ENCODE data around the gene PDSS2.

PDSS2 gene

DNA sequence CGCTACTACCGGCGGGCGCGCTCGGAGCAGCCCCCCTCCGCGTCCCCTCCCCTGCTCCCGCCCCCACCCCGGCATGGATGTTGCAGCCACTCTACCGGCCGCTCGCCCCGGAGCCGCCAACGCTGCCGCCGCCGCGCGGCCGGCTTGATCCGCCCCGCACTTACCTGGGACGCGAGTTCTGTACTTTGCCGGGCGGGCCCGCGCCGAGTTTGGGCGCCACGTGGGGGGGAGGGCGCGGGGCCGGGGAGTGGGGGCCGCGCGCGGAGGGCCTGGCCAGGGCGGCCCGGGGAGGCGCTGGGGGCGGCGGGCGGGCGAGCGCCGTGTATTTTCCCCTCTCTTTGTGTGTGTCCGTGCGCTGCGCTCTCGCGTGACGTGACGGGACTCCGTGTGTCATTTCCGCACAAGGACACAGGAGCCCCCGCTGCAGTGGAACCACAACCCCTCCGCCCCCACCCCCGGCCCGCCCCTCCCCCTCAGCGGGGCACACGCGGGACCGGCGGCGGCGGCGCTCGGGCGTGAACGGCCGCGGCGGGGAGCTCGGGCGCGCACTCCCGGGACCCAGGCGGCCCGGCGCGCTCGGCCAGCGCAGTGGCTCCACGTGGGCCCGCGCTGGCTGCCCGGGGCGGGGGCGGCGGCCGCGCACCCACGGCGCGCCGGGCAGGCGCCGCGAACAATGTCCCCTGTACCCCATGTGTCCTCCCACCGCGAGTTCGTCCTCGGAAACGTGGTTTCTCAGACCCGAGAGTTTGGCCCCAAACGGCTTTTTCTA, 344.3 kb downstream of the PDSS2 start, which contains the start of gene BEND3:
BEND3 (minus strand) TSS at position 590 of the 769 bp plus-strand sequence. CDS start 16,230 bp downstream, outside the sequence.
- TF ChIP-seq, protein P1, sequence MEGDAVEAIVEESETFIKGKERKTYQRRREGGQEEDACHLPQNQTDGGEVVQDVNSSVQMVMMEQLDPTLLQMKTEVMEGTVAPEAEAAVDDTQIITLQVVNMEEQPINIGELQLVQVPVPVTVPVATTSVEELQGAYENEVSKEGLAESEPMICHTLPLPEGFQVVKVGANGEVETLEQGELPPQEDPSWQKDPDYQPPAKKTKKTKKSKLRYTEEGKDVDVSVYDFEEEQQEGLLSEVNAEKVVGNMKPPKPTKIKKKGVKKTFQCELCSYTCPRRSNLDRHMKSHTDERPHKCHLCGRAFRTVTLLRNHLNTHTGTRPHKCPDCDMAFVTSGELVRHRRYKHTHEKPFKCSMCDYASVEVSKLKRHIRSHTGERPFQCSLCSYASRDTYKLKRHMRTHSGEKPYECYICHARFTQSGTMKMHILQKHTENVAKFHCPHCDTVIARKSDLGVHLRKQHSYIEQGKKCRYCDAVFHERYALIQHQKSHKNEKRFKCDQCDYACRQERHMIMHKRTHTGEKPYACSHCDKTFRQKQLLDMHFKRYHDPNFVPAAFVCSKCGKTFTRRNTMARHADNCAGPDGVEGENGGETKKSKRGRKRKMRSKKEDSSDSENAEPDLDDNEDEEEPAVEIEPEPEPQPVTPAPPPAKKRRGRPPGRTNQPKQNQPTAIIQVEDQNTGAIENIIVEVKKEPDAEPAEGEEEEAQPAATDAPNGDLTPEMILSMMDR (conservative IDR thresholded peaks at IDR 0.05): no peak
- H3K27ac ChIP-seq: peak within 1 kb of the TSS; percentile 94

DNA sequence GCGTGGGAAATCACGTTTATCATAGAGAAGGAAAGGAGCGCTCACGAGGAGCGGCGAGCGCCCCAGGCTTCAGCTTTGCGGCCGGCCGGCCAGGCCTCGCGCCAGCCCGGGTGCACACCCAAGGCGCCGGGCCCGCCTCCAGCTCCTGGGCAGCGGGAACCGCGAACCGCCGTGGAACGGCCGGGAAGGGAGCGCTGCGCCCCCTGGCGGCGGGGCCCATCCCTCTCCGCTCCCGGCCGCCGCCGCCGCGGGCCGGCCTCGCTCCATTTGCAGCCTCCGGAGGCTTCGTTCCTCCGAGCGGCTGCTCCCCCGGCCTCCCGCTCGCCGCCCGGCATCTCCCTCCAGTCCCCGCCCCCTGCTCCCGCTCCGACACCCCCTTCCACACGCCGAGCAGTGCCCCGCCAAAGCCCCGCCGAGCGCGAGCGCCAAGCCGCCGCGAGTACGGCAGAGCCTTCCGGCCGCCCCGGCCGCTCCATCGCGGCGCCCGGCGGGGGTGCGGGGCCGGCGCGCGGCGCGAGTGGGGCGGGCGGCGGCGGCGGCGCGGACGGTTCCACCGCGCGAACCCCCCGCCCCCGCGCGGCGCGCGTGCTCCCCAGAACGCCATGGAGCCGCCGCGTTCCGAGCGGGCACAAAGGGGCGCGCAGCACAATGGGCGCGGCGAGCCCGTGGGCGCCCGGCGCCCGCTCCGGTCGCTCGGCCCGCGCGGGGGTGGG, 345.0 kb downstream of the PDSS2 start:
- H3K27ac ChIP-seq: peak overlapping the region; percentile 94
- TF ChIP-seq, protein P1 (conservative IDR thresholded peaks at IDR 0.05): peak; percentile 93

DNA sequence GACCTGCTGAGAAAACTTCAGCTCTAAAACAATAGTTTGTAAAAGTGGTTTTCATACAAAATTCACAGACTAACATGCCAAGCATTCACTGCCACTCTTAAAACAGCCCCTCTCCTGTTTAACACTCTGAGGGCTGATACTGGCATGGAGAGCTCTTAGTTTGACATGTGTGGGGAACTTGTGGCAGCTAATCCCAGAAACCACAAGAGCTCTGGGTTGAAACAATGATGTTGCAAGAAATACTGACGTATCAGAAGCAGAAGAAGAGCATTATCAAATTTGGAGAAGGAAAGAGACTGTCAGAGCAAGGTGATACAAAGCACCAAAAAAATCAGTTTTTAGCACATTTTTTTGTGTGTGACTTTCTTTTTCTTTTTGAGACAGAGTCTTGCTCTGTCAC, 349.2 kb downstream of the PDSS2 start:
- H3K27ac ChIP-seq: no peak overlapping the region
- TF ChIP-seq, protein P1 (conservative IDR thresholded peaks at IDR 0.05): no peak

DNA sequence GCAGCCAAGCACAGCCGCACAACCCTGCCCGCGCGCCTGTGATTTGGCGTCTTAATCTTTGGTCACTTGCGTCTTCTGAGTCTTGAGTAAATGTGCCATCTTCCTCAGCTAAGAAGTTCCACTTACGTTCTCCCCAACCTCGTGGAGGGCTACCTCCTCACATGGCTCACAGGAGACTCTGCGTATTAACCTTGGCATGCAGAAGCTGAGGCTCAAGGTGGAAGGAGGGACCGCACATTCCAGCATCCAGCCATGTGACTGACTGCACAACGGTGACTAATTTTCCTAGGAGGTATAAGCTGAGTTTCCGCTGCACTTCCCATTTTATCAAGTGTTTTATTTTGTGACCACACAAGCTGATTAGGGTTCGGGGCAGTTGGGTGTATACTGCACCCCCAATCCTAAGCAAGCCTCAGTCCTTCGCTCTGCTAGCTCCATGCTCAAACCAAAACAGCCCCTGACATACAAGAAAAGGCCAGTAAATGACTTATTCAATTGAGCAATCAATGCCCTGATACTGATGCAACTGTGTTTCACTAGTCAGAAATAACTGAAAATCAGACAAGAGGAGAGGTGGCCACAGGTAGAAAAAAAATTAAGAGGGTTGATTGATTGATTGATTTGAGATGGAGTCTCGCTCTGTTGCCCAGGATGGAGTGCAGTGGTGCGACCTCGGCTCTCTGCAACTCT, 351.0 kb downstream of the PDSS2 start:
- H3K27ac ChIP-seq: no peak overlapping the region
- TF ChIP-seq, protein P1 (conservative IDR thresholded peaks at IDR 0.05): no peak

DNA sequence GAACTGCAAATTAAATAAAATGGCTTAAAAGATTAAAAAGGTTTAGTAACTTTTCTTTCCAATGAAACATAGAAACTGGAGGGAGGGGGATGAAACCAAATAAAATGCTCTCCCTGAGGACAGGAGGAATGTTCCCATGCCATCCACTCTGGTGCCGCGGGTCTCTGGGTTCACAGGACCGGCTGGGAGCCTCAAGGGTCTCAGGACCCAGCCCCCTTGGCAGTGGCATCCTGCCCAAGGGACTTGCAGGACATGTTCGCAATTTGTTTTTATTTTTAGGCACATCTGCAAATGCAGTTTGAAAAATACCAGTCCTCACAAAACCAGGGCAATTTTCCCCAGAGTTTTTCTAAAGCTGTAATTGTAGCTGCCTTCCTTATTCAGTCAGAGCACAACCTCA, 351.6 kb downstream of the PDSS2 start:
- TF ChIP-seq, protein P1 (conservative IDR thresholded peaks at IDR 0.05): no peak
- no peak overlapping the region for H3K27ac ChIP-seq

DNA sequence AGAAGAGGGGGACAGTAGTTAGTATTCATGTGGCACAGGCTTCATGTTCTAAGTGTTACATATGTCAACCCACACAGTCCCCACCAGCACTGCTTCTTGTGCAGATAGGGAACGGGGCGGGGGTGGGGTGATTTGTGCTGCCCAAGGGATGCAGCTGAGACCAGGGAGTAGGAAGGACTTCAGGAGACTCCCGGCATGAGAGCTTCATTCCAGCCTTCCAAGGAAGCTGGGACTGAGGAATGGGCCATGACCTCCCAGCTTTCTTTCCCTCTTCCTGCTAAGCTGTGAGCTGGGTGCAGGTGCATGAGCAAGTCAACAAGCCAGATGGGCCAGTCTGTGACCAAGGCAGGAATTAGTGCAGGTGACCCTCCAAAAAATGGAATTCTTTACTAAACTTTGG, 353.2 kb downstream of the PDSS2 start:
- H3K27ac ChIP-seq: no peak overlapping the region
- TF ChIP-seq, protein P1 (conservative IDR thresholded peaks at IDR 0.05): no peak

DNA sequence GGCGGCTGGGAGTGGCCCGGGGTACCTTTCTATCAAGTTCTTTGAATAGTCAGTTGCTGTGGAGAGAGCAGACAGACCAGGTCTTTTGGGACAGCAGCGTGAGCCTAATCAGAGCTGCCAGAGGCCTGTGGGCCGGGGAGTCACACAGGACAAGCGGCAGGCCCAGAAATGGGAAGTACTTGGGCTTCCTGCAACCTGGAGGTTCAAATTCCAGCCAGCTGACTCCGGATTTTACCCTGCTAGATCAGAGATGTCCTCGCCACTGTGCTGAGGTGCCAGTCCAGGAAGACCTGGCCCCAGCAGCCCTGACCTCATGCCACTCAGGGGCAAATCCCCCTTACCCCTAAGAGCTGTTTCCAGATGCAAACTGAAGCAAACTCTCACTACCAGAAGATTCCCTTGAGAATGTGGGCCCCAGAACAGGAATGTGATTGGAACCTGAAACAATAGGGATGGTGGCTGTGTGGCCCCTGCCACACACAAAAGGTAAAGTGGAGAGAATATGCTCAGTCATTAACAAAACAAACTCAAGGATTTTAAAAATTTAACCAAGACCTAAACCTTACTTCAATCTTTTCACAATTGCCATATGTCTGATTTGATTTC, 353.8 kb downstream of the PDSS2 start:
- TF ChIP-seq, protein P1 (conservative IDR thresholded peaks at IDR 0.05): no peak
- no peak overlapping the region for H3K27ac ChIP-seq

Measured in VCaP (cell line).